GM12874 (cell line): ENCODE data around the gene CD63.

Experiments used
- CTCF ChIP-seq: IDR thresholded peaks from 2 replicates; pipeline ENCODE4 v1.5.1; 2011; ENCODE audit warnings: low read depth, mild to moderate bottlenecking, control low read depth, low read length, moderate library complexity; ENCODE audit not compliant: insufficient read depth

Gene CD63

GRCh38 chr12:55724226-55724939, 4.4 kb downstream of the CD63 start:
- TF ChIP-seq CTCF, result peak; percentile 71

DNA sequence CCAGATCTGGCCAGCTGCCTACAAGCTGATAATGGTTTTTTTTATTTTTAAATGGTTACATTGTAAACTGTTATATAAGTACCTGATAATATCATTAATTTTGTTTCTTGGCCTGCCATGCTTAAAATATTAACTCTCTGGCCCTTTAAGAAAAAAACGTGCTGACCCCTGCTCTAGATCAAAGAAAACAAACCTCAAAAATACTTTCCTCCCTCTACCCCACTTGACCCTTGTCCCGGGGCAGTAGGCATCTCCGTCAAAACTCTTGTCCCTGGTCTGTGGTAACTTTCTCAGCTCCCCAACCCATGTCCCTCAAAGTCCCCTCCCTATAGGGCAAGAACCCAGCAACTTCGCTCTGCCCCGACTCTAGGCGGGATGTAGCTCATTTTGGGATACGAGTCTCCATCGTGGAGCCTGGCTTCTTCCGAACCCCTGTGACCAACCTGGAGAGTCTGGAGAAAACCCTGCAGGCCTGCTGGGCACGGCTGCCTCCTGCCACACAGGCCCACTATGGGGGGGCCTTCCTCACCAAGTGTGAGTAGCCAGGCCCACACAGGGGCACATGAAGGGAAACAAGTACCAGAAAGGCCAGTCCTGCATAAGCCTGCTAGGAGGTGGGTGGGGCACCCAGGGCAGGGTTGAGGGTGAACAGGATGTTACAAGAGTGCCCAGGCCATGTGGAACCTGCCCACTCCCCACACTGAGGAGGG, 5.1 kb downstream of the CD63 start:
- no peak for TF ChIP-seq CTCF

DNA sequence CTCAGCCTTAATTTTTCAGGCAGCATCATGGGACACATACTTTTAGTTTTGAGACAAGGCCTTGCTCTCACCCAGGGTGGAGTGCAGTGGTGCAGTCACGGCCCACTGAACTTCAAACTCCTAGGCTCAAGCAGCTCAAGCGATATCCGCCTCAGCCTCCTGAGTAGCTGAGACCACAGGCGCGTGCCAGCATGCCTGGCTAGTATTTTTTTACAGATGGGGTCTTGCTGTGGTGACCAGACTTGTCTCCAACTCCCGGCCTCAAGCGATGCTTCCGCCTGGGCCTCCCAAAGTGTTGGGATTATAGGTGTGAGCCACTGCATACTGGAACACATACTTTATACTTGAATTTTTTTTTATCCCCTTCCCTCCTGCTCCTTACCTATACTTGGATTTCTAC, 5.9 kb downstream of the CD63 start:
- no peak for TF ChIP-seq CTCF

DNA sequence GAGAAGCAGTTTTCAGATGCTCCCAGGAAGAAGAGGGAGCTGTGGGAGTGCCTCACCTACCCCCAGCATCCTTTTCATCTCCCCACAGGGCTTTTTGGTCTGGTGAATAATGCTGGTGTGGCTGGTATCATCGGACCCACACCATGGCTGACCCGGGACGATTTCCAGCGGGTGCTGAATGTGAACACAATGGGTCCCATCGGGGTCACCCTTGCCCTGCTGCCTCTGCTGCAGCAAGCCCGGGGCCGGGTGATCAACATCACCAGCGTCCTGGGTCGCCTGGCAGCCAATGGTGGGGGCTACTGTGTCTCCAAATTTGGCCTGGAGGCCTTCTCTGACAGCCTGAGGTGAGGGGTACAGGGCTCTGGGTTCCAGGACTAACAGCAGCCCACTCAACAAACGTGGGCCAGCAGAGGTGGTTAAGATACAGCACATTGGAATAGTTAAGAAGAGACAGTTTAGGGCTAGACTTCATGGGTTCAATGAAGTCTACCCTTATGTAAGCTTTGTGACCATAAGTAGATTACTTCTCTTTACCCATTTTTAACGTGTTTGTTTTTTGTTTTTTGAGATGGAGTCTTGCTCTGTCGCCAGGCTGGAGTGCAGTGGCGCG, 7.1 kb downstream of the CD63 start:
- no peak for TF ChIP-seq CTCF

GRCh38 chr12:55720894-55721444, 7.8 kb downstream of the CD63 start:
- TF ChIP-seq CTCF, result peak; percentile 43

GRCh38 chr12:55720071-55720564, 8.7 kb downstream of the CD63 start, which contains the start of gene RDH5:
Gene RDH5, plus strand, starts transcription at chr12:55720393. Its CDS starts 792 bp downstream, at chr12:55721185.
- no peak for TF ChIP-seq CTCF

DNA sequence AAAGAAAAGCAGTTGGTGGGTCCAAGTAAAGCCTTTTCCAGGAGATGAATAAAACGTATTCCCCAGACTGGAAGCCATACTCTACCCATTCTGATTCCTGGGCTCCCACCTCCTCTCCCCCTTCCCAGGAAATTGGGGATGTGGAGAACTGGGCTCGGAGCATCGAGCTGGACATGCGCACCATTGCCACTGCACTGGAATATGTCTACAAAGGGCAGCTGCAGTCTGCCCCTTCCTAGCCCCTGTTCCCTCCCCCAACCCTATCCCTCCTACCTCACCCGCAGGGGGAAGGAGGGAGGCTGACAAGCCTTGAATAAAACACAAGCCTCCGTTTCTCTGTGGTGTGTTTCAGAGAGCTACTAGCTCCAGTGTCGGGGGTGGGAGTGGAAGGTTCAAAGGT, 9.4 kb downstream of the CD63 start:
- TF ChIP-seq CTCF, result no peak
